Liver (tissue), 9 donors: ENCODE results near the gene PARP2. TPM values are rescaled to one million over a fixed set of nuclear protein-coding genes. Genes with fewer than 3 reads are reported as not detected.
A peak's percentile ranks its signal among the peaks of the same experiment; 100 is the strongest.

Experiments used
- DNase-seq: peaks from one replicate; pipeline ENCODE4 v3.0.0-alpha.2; 2017; ENCODE audit warnings: low spot score
- H3K27ac ChIP-seq, 2 donors: one replicate each; pipeline ENCODE4 v1.7.0; 2013; ENCODE audit warnings: inconsistent platforms in 2 of 2, low read length in 2 of 2, control low read depth in 1 of 2, low read depth in 1 of 2, mild to moderate bottlenecking in 1 of 2
- H3K27me3 ChIP-seq, 4 donors: one replicate each; pipeline versions ENCODE4 v1.6.1 to v1.7.0; 2013; ENCODE audit warnings: low read length in 3 of 4, inconsistent platforms in 1 of 4, mild to moderate bottlenecking in 1 of 4, moderate library complexity in 1 of 4; ENCODE audit not compliant: control insufficient read depth in 4 of 4, insufficient read depth in 4 of 4
- H3K36me3 ChIP-seq, 4 donors: one replicate each; pipeline versions ENCODE4 v1.6.1 to v1.7.0; 2013; ENCODE audit warnings: low read length in 3 of 4, mild to moderate bottlenecking in 3 of 4, low read depth in 1 of 4, moderate library complexity in 1 of 4; ENCODE audit not compliant: control insufficient read depth in 4 of 4, insufficient read depth in 3 of 4
- H3K4me1 ChIP-seq, 4 donors: one replicate each; pipeline versions ENCODE4 v1.6.1 to v1.7.0; 2013; ENCODE audit warnings: low read length in 3 of 4, mild to moderate bottlenecking in 3 of 4, moderate library complexity in 1 of 4; ENCODE audit not compliant: control insufficient read depth in 4 of 4, insufficient read depth in 4 of 4
- H3K4me3 ChIP-seq, 3 donors: one replicate each; pipeline versions ENCODE4 v1.6.1 to v1.7.0; 2013; ENCODE audit warnings: low read length in 3 of 3, control low read depth in 1 of 3, low read depth in 1 of 3, mild to moderate bottlenecking in 1 of 3
- H3K9ac ChIP-seq, 2 donors: one replicate each; pipeline ENCODE4 v1.7.0; 2013; ENCODE audit warnings: low read length in 2 of 2, mild to moderate bottlenecking in 2 of 2, moderate library complexity in 2 of 2, control low read depth in 1 of 2, low read depth in 1 of 2
- H3K9me3 ChIP-seq, 4 donors: one replicate each; pipeline versions ENCODE4 v1.6.1 to v1.7.0; 2013; ENCODE audit warnings: low read length in 3 of 4; ENCODE audit not compliant: control insufficient read depth in 4 of 4
- ATF3 ChIP-seq: IDR thresholded peaks from 2 replicates; pipeline ENCODE4 v1.6.1; 2016; ENCODE audit warnings: antibody characterized with exemption
- CTCF ChIP-seq: fragments of 150-350 bp; IDR thresholded peaks from 2 replicates; pipeline ENCODE4 v1.5.1; 2017; ENCODE audit warnings: improper control_type of control experiment, low read depth, low read length; ENCODE audit not compliant: missing input control
- EGR1 ChIP-seq, 2 donors: IDR thresholded peaks; 2 replicates each; pipeline ENCODE4 v1.6.1; 2016 to 2018; ENCODE audit warnings: antibody characterized with exemption in 2 of 2, low read depth in 2 of 2
- FOXA1 ChIP-seq: IDR thresholded peaks from 2 replicates; pipeline ENCODE4 v1.6.1; 2016; ENCODE audit warnings: antibody characterized with exemption
- FOXA2 ChIP-seq: IDR thresholded peaks from 2 replicates; pipeline ENCODE4 v1.6.1; 2016; ENCODE audit warnings: antibody characterized with exemption
- GABPA ChIP-seq, 2 donors: IDR thresholded peaks in 1 of 2; conservative IDR thresholded peaks in 1 of 2; 2 replicates each; pipeline ENCODE4 v1.6.1; 2016; ENCODE audit warnings: antibody characterized with exemption in 2 of 2, mild to moderate bottlenecking in 1 of 2, moderate library complexity in 1 of 2
- HNF4A ChIP-seq, 2 donors: conservative IDR thresholded peaks; 2 replicates each; pipeline ENCODE4 v1.6.1; 2016; ENCODE audit warnings: antibody characterized with exemption in 2 of 2, mild to moderate bottlenecking in 2 of 2
- HNF4G ChIP-seq: IDR thresholded peaks from 2 replicates; pipeline ENCODE4 v1.6.1; 2016; ENCODE audit warnings: antibody characterized with exemption
- JUND ChIP-seq, 2 donors: IDR thresholded peaks; 2 replicates each; pipeline ENCODE4 v1.6.1; 2016; ENCODE audit warnings: antibody characterized with exemption in 2 of 2
- MAX ChIP-seq: IDR thresholded peaks from 2 replicates; pipeline ENCODE4 v1.6.1; 2016; ENCODE audit warnings: antibody characterized with exemption
- NR2F2 ChIP-seq: IDR thresholded peaks from 2 replicates; pipeline ENCODE4 v1.6.1; 2016; ENCODE audit warnings: antibody characterized with exemption
- RAD21 ChIP-seq, 2 donors: IDR thresholded peaks; 2 replicates each; pipeline ENCODE4 v1.6.1; 2016; ENCODE audit warnings: antibody characterized with exemption in 2 of 2, mild to moderate bottlenecking in 2 of 2
- REST ChIP-seq: IDR thresholded peaks from 2 replicates; pipeline ENCODE4 v1.6.1; 2016; ENCODE audit warnings: antibody characterized with exemption, mild to moderate bottlenecking
- RXRA ChIP-seq, 2 donors: IDR thresholded peaks; 2 replicates each; pipeline ENCODE4 v1.6.1; 2017 to 2018; ENCODE audit warnings: antibody characterized with exemption in 2 of 2, mild to moderate bottlenecking in 1 of 2
- SP1 ChIP-seq: IDR thresholded peaks from 2 replicates; pipeline ENCODE4 v1.6.1; 2018; ENCODE audit warnings: antibody characterized with exemption, mild to moderate bottlenecking
- TAF1 ChIP-seq: conservative IDR thresholded peaks from 2 replicates; pipeline ENCODE4 v1.6.1; 2016; ENCODE audit warnings: antibody characterized with exemption, mild to moderate bottlenecking
- YY1 ChIP-seq: IDR thresholded peaks from 2 replicates; pipeline ENCODE4 v1.6.1; 2016; ENCODE audit warnings: antibody characterized with exemption, mild to moderate bottlenecking
- ZBTB33 ChIP-seq: IDR thresholded peaks from 2 replicates; pipeline ENCODE4 v1.6.1; 2016; ENCODE audit warnings: antibody characterized with exemption
- WGBS: extraction: QIAGEN DNeasy Blood & Tissue Kit; methylation state at CpG from one replicate; pipeline ENCODE4 v1.1.7; 2013; 5-methylcytosine and 5-hydroxymethylcytosine counted together
- polyA plus RNA-seq, 2 donors: library from polyadenylated mRNA; stranded (reverse) in 1 of 2; unstranded in 1 of 2; fragments of 200-250 nt in 1 of 2; fragments of >200 nt in 1 of 2; fragmentation: Nextera tagmentation in 1 of 2; extraction: Ambion mirVana in 1 of 2; gene quantifications; one replicate each; pipeline versions ENCODE4 v1.2.1 to v1.2.3, GENCODE V29; 2013 to 2015
- total RNA-seq, 2 donors: library from RNA; depleted of rRNA; stranded (reverse); fragments of >200 nt; gene quantifications; one replicate each; pipeline ENCODE4 v1.2.3, GENCODE V29; 2014
- donor health status: healthy.
- donor health status: healthy.
- donor health status: healthy.
- donor health status: healthy.
- donor health status: healthy.

Gene PARP2
- total and polyA plus RNA-seq, 4 donors, result 5.6 to 13.3 (median 7.2) TPM

- TF ChIP-seq GABPA (IDR thresholded peaks at IDR 0.05 in 1 of 2, conservative IDR thresholded peaks at IDR 0.05 in 1 of 2) (peak; percentile 39 to 65), JUND (IDR thresholded peaks at IDR 0.05) (peak; percentile 93 to 94), ATF3 (no peak), FOXA1 (no peak), NR2F2 (no peak), RAD21 (IDR thresholded peaks at IDR 0.05) (no peak), CTCF (no peak), YY1 (no peak), EGR1 (IDR thresholded peaks at IDR 0.05; ENCODE audit: low read depth in 2 of 2) (no peak), FOXA2 (no peak), HNF4G (no peak), HNF4A (conservative IDR thresholded peaks at IDR 0.05) (no peak), RXRA (IDR thresholded peaks at IDR 0.05) (peak in 1 of 2 donors; percentile 69), TAF1 (peak; percentile 54), SP1 (peak; percentile 56), REST (peak; percentile 87), MAX (no peak), ZBTB33 (peak; percentile 24)
- under 1% methylated on average over 19 of the region's 19 CpGs for WGBS
- Histone ChIP-seq H3K4me1 (peaks cover 9 to 47% (median 39%) of the 10 kb centered on the region in 4 donors), H3K27me3 (no peaks in the 10 kb centered on the region), H3K9me3 (no peaks in the 10 kb centered on the region), H3K27ac (peak within 1 kb of the TSS; percentile 81 to 97), H3K9ac (peak within 1 kb of the TSS; percentile 52 to 98), H3K4me3 (peak within 1 kb of the TSS; percentile 53 to 98 (median 79)), H3K36me3 (peaks cover 0 to 11% (median 1%) of the 10 kb centered on the region in 4 donors)
- peak; percentile 41 for DNase-seq
Observed at GRCh38 chr14:20332788-20333493, 10.5 kb upstream of the PARP2 start, which contains the start of gene CCNB1IP1. Gene CCNB1IP1, minus strand, starts transcription at chr14:20333279. Its CDS starts 16,756 bp downstream, at chr14:20316523.
